ENCODE data around the gene XRCC5.

The XRCC5 gene

DNA sequence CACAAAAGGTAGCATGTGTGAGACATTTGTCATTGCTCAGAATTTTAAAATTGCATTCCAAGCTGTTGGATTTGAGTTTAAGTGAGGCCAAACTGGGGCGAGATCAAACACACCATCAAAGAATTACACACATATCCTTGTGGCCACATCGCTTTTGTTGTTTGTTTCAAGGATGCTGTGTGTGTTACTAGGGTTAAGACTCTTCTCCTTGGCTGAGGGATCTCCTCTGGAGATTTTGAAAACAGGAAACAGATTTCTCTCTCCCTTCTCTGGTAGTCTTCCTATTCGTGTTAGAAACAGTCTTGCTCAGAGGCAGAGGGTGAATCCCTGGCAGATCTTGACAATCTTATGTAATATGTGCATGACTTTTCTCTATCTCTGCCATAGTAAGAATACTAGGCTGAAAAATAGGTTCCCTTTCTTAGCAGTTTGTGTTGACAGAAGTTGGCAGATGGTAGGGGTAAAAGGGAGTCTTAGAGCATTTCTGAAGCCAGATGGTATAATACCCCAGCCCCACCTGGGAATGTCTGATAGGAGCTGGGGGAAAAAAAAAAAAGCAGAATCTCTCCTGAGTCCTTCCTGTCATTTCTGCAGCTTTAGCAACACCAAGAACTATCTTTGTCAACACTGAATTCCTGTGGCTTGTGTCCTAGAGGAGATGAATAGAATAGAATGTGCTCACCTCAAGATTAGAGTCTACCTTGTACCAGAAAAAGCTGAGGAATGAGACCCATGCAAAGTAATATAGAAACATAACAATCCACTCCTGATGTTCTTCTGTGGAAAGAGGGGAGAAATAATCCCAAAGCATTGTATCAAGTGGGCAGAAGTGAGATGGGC is 101.8 kb downstream of the XRCC5 start:
- Histone ChIP-seq H3K4me2 (ENCODE audit: low read depth, low read length, poor library complexity, severe bottlenecking) (no peak overlapping the region), H3K4me3 (ENCODE audit: insufficient read depth, low read length, poor library complexity, severe bottlenecking) (no peak overlapping the region), H2AFZ (ENCODE audit: low read depth, low read length, severe bottlenecking) (no peak overlapping the region), H3K36me3 (ENCODE audit: low read length) (peaks cover 35% of the 10 kb centered on the region), H3K9me2 (replicated peaks; ENCODE audit: insufficient read depth, low read length) (no peaks in the 10 kb centered on the region), H3K27ac (ENCODE audit: low read depth, low read length) (no peak overlapping the region), H3F3A (ENCODE audit: insufficient read depth) (peaks cover 34% of the 10 kb centered on the region; the same call in 1 of the 2 replicates), H3K27me3 (ENCODE audit: low read length) (no peaks in the 10 kb centered on the region), H4K20me1 (ENCODE audit: low read depth, low read length) (no peaks in the 10 kb centered on the region; the same call in 1 of the 2 replicates), H3K79me2 (ENCODE audit: insufficient read depth, low read length) (no peaks in the 10 kb centered on the region), H3K9me3 (ENCODE audit: insufficient read depth, low read length) (no peaks in the 10 kb centered on the region), H3K9ac (ENCODE audit: low read length) (no peak overlapping the region)
- TF ChIP-seq, protein P1, sequence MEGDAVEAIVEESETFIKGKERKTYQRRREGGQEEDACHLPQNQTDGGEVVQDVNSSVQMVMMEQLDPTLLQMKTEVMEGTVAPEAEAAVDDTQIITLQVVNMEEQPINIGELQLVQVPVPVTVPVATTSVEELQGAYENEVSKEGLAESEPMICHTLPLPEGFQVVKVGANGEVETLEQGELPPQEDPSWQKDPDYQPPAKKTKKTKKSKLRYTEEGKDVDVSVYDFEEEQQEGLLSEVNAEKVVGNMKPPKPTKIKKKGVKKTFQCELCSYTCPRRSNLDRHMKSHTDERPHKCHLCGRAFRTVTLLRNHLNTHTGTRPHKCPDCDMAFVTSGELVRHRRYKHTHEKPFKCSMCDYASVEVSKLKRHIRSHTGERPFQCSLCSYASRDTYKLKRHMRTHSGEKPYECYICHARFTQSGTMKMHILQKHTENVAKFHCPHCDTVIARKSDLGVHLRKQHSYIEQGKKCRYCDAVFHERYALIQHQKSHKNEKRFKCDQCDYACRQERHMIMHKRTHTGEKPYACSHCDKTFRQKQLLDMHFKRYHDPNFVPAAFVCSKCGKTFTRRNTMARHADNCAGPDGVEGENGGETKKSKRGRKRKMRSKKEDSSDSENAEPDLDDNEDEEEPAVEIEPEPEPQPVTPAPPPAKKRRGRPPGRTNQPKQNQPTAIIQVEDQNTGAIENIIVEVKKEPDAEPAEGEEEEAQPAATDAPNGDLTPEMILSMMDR (IDR thresholded peaks at IDR 0.05; ENCODE audit: insufficient read depth, low read length, poor library complexity, severe bottlenecking): no peak
- TF ChIP-seq EZH2phosphoT487 (conservative IDR thresholded peaks at IDR 0.05; ENCODE audit: low read length): no peak

DNA sequence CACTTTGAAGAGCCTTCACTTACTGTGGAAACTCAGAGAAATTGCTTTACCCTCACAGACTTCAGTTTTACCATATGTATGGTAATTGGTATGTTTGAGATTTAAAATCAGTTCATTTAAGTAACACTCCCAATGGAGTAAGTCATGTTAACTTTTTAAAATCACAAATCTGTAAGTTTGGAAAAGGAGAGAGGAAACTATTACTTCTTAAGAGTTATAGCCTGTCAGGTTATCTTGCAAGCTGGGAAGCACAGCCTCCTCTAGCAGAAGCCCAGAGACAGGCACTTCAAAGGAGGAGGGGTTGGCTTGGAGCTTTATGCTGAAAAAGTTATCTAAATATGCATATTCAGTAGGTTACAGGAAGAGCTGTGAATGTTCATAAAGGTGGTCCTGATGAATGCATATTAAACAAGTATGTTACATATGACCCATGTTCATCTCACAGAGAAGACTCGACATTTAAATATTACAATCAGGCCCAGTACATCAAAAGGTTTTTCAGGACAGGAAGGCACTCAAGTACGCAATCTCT is 102.5 kb downstream of the XRCC5 start:
- Histone ChIP-seq H4K20me1 (ENCODE audit: low read depth, low read length) (no peaks in the 10 kb centered on the region; the same call in 1 of the 2 replicates), H3K79me2 (ENCODE audit: insufficient read depth, low read length) (no peaks in the 10 kb centered on the region), H3K27ac (ENCODE audit: low read depth, low read length) (no peak overlapping the region), H3K9me2 (replicated peaks; ENCODE audit: insufficient read depth, low read length) (no peaks in the 10 kb centered on the region), H3K4me3 (ENCODE audit: insufficient read depth, low read length, poor library complexity, severe bottlenecking) (no peak overlapping the region), H3K27me3 (ENCODE audit: low read length) (no peaks in the 10 kb centered on the region), H2AFZ (ENCODE audit: low read depth, low read length, severe bottlenecking) (no peak overlapping the region), H3F3A (ENCODE audit: insufficient read depth) (peaks cover 34% of the 10 kb centered on the region; the same call in 1 of the 2 replicates), H3K9ac (ENCODE audit: low read length) (no peak overlapping the region), H3K9me3 (ENCODE audit: insufficient read depth, low read length) (no peaks in the 10 kb centered on the region), H3K4me2 (ENCODE audit: low read depth, low read length, poor library complexity, severe bottlenecking) (no peak overlapping the region), H3K36me3 (ENCODE audit: low read length) (peaks cover 28% of the 10 kb centered on the region)
- no peak for TF ChIP-seq EZH2phosphoT487 (conservative IDR thresholded peaks at IDR 0.05; ENCODE audit: low read length)
- TF ChIP-seq, protein P1 (IDR thresholded peaks at IDR 0.05; ENCODE audit: insufficient read depth, low read length, poor library complexity, severe bottlenecking): no peak

DNA sequence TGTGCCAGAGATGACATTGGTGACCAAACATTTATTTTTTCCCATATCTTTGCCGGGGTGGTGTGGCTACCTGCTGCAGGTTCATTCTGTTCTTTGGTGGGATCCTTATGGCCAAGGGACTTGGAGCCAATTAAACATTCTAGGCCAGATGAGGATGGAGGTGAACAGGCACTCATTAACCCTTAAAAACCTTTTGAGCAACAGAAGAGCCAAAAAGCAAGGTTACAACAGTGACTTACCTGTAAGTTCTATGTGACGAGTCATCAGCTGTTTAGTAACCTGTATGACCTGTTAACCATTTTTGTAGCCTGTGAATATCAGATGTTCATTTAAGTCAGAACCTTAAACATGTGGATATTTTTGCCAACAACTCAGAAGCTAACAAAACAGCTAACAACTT is 105.6 kb downstream of the XRCC5 start:
- Histone ChIP-seq H3K9me2 (replicated peaks; ENCODE audit: insufficient read depth, low read length) (no peaks in the 10 kb centered on the region), H3K27me3 (ENCODE audit: low read length) (no peaks in the 10 kb centered on the region), H3K9me3 (ENCODE audit: insufficient read depth, low read length) (no peaks in the 10 kb centered on the region), H3K36me3 (ENCODE audit: low read length) (0 out of 2 replicates have a peak, but pooled peaks cover 9% of the 10 kb centered on the region), H2AFZ (ENCODE audit: low read depth, low read length, severe bottlenecking) (no peak overlapping the region), H3F3A (ENCODE audit: insufficient read depth) (peaks cover 34% of the 10 kb centered on the region; the same call in 1 of the 2 replicates), H3K9ac (ENCODE audit: low read length) (no peak overlapping the region), H4K20me1 (ENCODE audit: low read depth, low read length) (no peaks in the 10 kb centered on the region; the same call in 1 of the 2 replicates), H3K4me3 (ENCODE audit: insufficient read depth, low read length, poor library complexity, severe bottlenecking) (no peak overlapping the region), H3K27ac (ENCODE audit: low read depth, low read length) (no peak overlapping the region), H3K79me2 (ENCODE audit: insufficient read depth, low read length) (no peaks in the 10 kb centered on the region), H3K4me2 (ENCODE audit: low read depth, low read length, poor library complexity, severe bottlenecking) (no peak overlapping the region)
- TF ChIP-seq EZH2phosphoT487 (conservative IDR thresholded peaks at IDR 0.05; ENCODE audit: low read length): no peak
- TF ChIP-seq, protein P1 (IDR thresholded peaks at IDR 0.05; ENCODE audit: insufficient read depth, low read length, poor library complexity, severe bottlenecking): no peak

Data from SU-DHL-6 (cell line).